Hematopoietic multipotent progenitor cell treated with erythropoietin and hydrocortisone succinate and interleukin-3 and kit ligand, for 15 days (in vitro differentiated cells): Measurements from ENCODE around the gene PLCG1.
"Not testable (repeated sequence)": the region's sequence is repeated elsewhere in the genome, so short reads cannot be mapped to it uniquely, and the experiment has no call there.

Experiments used
- DNase-seq: peaks from one replicate; pipeline ENCODE4 v3.0.0-alpha.2; 2015; ENCODE audit warnings: low spot score

PLCG1 gene

DNA sequence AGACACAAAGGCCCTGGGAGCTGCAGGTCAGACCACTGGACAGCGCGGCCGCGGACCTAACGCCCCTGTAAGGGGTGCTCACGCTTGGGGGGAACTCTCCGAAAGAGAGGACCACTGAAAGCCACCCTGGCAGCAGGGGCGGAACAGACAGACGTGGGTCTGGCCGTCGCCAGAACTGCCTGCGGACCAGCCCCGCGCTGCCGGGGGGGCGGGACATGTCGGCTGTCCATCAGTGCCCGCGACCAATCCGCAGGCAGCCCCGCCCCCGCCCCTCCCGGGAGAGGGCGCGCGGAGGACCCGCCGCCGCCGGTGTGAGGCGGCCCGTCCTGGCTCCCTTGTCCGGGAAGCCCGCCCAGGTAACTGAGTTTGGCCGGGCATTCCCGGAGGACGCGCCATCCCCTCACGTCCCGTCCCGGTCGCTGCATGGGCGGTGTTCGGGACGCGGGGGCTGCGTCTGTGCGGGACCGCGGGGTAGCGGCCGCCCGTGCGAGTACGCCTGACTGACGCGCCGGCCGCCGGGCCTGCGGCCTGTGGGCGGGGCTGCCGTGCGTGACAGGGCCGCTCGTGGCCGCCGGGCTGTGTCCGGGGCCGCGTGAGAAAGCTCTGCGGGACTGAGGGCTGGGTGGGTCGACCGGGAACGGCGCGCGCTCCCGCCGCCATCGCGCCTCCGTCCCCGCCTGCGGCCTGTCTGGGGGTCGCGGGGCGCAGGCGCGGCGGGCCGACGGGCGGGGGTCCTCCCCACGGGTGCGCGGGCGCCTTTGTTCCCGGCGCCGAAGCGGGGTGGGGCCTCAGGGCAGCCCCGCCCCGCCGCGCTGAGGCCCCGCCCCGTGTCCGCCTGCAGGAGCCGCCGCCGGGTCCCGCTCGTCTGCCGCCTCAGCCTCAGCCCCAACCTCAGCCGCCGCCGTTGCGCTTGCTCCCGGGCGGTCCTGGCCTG, at the start of gene PLCG1:
Gene PLCG1 (plus strand): TSS at position 864 of the 934 bp plus-strand sequence. CDS start 99 bp downstream, outside the sequence.
- peak; percentile 79 for DNase-seq

DNA sequence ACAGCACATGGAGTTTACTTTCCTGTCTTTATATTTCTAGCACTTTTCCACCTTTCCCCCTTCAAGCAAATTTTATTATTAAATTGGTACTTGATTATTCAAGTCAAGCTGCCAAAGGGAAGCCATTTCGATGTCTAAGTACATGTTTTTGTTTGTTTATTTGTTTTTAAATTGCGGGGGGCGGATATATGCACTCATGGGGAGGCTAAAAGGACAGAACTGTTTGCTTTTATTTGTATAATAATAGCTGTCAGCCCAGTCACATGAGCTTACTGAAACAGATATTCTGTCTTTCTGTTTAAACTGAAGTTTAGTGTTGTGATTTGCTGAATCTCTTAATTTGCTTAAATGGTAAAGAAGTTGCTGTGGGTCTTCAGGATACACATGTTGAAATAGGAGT, 49.6 kb upstream of the PLCG1 start:
- DNase-seq = no peak

DNA sequence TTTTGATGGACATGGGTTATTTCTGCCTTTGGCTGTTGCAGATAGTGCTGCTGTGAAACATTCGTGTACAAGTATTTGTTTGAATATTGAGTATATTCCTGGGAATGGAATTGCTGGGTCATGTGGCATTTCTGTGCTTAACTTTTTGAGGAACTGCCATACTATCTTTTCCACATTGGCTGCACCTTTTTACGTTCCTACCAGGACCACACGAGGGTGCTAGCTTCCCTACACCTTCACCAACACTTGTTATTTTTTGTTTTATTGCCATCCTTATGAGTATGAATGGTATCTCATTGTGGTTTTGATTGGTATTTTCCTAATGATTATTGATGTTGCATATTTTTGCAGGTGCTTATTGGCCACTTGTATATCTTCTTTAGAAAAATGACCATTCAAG, 47.8 kb upstream of the PLCG1 start:
- peak; percentile 33 for DNase-seq

DNA sequence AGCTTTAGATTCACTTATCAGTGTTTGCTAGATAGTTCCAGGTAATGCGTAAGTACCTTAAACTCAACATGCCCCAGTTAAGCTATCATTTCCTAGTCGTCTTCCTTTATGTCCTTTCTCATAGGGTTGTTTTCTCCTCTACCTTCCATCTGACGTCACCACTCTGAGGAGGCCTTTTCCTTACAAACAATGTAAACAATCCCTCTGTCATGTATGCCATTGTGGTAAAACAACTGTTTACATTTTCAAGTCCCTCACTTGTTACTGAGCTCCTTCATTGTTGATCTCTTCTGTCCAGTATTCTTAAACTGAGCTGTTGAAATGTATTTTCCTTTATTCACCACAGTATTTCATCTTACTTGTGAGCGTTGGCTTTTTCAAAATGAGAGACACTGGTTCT, 45.4 kb upstream of the PLCG1 start:
- no peak for DNase-seq

DNA sequence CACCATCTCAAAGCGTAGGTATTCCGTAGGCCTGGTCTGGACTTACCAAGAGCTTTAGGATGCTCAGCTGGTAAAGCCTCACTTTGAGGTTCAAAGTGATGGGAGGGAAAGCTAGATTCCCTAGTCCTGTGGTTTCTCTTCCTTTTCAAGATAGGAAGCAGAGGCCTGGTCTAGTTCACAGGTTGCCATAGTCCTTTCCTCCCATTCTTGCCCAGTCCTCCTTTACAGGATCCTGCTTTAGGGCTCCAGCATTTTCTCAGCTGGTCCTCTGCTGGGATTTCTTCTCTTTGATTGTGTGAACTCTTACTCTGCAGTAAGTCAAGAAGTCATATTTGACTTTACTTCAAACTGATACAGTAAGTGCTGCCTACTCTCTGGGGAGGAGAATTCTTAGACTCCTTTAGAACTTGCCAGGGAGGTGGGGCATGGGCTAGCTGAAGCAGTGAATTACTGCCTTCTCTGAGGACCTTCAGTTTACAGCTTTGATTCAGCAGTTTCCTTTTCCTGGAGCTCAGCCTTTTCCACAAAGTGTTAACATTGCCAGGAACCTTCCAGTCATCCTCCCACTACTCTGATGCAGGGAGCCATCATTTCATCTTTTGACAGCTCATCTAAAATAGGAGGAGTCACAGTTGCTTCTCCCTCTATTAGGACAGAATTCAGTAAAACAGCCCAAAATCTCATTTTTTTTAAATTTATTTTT, 42.8 kb upstream of the PLCG1 start:
- no peak for DNase-seq

DNA sequence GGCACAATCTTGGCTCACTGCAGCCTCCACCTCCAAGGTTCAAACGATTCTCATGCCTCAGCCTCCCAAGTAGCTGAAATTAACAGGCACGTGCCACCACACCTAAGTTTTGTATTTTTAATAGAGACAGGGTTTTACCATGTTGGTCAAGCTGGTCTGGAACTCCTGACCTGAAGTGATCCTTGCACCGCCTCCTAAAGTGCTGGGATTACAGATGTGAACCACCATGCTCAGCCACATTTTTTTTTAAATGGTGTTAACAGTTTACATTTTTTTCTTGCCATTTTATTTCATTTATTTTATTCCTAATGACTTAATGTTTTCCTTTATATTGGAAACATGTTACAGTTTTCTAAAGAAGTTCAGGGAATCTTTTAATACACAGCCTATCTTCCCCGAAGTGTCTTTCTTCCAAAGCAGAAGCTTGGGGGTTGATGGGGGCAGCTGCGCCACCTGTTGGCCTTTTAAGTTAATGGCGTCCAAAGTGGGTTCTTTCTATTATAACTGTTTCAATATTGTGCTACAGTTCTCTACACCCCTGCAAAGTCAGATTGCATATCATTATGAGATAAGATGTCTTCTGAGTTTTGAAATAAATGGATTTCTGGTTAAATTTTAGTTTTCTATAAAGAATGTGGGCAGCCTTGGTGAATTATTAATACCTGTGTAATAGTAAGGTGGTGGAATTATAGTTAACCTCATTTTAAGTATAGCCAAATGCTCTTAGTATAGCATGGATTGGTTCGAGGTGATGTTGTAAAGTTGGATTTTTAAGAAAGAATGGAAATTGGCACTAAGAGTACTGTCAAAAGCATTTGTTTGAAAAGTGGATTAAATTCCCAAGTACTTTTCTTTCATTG, 42.0 kb upstream of the PLCG1 start:
- DNase-seq = peak; percentile 78

DNA sequence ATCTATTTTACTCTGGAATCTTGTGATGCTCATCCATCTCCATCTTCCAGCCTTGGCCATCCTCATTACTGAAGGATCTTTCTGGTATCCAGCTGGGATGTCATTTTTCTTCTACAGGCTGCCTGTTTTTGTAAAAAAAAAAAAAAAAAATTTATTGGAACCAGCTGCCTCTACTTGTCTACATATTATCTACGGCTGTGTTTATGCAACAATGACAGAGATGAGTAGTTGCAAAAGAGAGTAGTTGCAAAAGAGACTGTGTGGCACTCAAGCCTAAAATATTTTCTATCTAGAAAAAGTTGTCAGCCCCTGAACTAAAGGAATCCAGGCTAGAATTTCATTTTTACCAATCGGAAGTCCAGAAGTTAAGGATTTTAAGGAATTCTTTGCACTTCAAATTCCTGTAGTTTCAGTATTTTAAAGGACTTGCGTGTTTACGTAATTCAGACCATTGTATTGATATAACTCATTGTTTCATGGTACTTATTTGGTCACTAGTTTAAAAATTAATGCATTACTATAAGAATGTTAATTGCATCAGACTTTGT, 38.6 kb upstream of the PLCG1 start:
- no peak for DNase-seq

DNA sequence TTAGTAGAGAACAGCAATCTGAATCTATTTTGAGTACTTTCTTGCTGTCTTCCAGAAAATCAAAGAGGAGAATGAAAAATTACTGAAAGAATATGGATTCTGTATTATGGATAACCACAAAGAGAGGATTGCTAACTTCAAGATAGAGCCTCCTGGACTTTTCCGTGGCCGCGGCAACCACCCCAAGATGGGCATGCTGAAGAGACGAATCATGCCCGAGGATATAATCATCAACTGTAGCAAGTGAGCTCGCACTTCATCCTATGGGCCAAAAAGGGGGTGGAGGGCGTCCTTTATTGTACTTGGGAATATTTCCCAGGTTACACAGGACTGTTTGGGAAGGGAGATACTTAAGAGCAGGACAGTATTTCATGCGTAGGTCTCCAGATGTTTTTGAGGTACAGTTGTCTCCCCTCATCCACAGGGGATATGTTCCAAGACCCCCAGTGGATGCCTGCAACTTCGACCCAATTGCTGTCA, 37.3 kb upstream of the PLCG1 start:
- no peak for DNase-seq

DNA sequence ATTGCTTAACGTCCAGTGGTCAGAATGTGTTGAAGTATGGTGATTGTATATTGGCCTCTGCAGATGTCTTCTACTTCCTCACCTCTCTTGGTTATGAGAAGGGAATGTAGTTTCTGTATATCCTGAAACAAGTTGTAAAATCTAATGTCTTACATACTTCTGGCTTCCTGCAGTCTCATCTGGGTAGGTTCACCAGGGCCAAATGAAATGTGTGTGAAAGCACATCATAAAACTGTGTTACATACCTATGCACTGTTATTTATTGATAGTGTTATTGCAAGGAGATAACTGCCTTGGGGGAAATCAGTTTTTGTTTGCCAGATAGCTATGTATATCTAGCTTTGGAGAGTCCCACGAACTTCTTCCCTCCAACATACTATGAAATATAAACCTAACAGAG, 35.7 kb upstream of the PLCG1 start:
- no peak for DNase-seq

DNA sequence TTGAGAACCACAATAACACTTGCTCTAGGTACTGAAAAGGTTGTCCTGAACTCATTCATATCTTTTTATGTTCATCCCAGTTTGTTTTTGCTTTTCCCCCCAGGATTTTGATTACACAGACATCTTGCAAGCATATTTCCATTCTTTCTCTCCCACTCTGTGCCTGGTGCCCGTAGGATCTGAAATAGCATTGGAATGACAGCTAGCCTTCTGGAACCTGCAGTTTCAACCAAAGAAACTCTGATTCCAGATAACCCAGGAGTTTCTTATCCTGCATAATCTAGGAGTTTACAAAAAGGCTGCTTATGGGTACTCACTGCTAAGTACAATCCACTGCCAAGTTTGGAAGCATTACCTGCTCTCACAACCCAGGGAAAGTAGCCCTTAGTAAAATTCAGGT, 28.8 kb upstream of the PLCG1 start:
- no peak for DNase-seq

DNA sequence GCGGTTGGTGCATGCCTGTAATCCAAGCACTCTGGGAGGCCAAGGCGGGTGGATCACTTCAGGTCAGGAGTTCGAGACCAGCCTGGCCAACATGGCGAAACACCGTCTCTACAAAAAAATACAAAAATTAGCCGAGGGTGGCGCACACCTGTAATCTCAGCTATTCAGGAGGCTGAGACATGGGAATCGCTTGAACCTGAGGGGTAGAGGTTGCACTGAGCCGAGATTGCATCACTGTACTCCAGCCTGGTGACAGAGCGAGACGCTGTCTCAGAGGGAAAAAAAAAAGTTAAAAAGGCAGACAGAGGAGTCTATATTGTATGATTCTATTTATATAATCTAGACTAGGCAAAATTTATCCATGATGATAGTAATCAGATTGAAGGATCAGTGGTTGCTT, 27.3 kb upstream of the PLCG1 start:
- DNase-seq = no peak

DNA sequence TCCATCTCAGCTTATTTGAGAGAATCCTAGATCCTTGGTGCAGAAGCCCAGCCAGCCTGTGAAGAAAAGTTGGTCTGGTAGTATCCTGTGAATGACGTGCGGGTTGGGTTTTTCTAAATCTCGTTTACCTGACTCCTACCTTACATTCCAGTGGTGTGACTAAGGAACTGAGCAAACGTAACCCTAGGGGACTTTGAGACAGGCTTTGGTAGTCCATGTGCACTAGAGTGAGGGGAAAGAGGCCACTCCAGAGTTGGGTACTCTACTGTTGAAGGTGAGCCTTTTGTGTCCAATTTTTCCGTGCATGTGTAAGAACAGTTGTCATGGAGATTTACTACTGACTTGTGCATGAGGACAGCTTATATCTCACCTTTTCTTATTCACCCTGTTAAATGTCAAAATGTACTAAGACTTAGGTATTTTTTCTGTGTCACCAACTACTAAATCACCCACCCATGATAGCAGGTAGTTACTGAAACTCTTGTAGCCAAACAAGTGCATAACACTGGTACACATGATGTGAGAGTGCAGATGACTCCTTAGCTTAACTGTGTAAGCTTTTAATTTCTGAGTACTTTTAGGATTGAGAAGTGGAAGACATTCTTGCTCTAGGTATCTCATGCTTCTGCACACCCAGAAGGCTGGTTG, 26.3 kb upstream of the PLCG1 start:
- no peak for DNase-seq

DNA sequence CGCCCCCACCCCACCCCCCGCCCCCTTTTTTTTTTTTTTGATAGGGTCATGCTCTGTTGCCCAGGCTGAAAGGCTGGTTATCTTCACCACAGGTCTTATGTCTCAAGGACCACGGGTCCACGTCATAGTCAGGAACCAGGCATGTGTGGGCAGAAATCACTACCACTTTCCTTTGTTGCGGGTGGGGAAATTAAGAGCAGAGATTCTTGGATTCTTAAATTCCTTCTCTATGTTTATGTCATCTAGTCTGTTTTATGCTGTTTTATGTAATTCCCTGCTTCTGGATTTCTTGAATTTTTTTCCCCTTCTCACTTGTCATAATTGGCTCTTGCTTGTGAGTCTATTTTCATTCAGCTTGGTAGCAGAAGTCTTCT, 25.8 kb upstream of the PLCG1 start:
- DNase-seq = no peak

DNA sequence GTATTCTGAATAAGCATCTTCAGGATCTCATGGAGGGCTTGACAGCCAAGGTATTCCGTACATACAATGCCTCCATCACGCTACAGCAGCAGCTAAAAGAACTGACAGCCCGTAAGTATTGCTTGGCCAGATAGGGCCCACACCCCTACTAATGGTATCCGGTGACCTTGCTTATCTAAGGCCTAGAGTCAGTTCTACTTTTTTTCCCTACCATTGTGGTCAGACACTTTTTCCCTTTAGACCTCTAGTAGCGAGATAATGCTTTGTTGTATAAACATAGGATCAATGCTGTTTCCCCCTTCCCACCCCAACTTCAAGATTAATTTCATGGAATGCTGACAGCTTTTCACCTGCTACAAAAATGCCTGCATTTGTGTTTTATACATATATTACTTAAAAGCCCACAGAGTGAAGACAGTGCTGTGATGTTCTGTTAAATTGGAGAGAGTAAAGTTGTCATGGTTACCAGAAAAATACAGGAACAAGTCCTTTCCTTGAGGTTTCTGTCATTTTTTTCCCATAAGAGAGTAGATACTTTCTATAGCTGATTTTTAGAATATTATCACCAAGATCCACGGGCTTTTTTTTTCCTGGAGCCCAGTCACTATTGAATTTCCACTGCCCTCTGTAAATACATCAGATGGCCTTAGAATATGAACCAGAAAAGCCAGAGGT, 20.9 kb upstream of the PLCG1 start:
- DNase-seq = peak; percentile 29

DNA sequence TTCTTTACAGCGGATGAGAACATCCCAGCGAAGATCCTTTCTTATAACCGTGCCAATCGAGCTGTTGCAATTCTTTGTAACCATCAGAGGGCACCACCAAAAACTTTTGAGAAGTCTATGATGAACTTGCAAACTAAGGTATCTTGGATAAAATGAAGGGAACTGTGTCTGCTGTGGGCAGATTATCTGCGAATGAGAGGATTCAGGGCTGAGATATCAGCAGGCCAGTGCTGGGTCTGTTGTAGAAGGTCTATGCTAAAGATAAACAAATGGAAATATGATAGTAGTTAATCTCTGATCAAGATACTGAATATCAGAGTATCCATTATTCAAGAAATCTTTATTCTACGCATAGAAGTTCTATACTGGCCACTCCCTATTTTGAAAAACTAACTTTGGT, 19.2 kb upstream of the PLCG1 start:
- not testable (repeated sequence) for DNase-seq

DNA sequence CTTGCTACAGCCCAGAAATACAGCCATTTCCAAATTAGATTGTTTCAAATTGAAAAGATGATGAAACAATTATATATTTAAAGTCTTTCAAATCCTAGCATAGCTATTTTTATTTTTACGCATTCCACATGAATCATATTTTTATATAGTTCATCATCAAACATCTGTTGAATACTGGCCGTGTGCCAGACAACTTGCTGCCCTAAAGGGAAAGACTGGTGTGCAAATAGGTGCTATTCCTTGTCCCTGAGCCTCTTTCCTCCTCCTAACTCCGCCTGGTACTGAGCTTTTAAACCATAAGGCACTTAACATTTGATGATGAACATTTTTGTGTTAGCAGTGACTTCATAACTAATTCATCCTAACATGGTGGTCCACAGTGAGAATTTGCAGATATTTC, 18.7 kb upstream of the PLCG1 start:
- DNase-seq = peak; percentile 39

DNA sequence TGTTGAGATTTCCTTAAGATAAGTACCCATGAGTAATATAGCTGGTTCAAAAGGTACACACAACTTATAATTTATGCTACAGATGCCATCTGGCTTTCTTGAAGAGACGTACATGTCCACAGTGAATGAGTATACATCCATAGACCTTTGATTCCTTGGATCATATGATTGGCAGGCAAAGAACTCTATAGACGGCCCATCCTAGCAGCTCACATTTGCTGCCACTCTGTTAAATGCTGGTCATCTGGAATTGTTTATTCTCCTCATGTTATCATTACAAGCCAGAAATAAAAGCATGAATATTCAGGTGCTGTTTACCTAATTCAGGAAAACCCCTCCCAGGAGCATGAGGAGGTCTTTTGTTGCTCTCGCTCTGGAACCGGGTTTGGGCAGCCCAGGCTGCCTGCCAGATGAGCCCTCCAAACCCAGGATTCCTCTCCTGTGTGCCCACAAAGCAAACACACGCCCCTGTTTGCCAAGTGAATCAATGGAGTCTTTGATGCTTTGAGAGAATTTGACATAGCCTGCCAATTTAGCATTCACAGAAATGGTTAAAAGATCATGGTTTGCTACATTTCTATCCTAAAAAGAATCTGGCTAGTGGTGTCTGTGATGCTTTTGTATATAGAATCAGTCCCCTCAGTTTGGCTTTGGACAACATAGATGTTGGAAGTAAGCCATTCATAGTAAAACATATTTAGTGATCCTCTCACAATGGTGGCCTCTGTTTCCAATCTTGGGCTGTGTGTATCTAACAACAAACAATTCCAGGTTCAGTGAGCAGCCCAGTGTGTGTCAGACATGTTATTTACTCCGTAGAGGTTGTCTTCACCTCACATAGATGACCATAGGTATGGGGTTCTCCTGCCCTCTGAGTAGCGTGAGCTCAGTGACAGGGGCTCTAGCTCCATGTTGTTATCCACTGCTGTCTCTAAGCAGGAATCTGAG, 17.5 kb upstream of the PLCG1 start:
- no peak for DNase-seq

DNA sequence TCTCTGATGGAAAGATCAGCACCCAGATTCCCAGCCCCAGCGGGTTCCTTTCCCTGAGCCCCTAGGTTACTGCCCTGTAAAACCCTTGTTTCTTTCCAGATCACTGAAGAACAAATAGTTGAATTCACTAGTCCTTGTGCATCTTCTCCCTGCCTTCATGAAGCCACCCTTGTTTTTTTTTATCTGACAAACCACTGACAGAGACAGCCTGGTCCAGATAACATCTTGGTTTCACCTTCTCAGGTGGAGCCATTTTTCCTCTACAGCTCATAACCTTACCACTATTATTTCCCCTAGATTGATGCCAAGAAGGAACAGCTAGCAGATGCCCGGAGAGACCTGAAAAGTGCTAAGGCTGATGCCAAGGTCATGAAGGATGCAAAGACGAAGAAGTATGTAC, 15.9 kb upstream of the PLCG1 start:
- no peak for DNase-seq

DNA sequence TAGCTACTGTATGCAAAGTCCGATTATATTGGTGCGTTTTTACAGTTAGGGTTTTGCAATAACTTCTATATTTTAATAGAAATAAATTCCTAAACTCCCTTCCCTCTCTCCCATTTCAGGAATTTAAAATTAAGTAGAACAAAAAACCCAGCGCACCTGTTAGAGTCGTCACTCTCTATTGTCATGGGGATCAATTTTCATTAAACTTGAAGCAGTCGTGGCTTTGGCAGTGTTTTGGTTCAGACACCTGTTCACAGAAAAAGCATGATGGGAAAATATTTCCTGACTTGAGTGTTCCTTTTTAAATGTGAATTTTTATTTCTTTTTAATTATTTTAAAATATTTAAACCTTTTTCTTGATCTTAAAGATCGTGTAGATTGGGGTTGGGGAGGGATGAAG, 13.7 kb upstream of the PLCG1 start:
- no peak for DNase-seq
